DMS 273 (cell line): ENCODE results near the gene SMPD3.

Experiments used
- DNase-seq: peaks from one replicate; lab custom pipeline; 2025; ENCODE audit not compliant: unreplicated experiment; lab: John Stamatoyannopoulos, UW

Gene SMPD3

GRCh38 chr16:68342620-68343019 is 105.7 kb downstream of the SMPD3 start:
- no peak for DNase-seq

GRCh38 chr16:68339214-68339613 is 109.1 kb downstream of the SMPD3 start:
- no peak for DNase-seq

- DNase-seq = no peak
These were observed 109.8 kb downstream of the SMPD3 start for GRCh38 chr16:68338326-68339119.

GRCh38 chr16:68335175-68335574 is 113.1 kb downstream of the SMPD3 start:
- DNase-seq = no peak

GRCh38 chr16:68332411-68333121 is 115.7 kb downstream of the SMPD3 start:
- DNase-seq = no peak

GRCh38 chr16:68331879-68332410 is 116.4 kb downstream of the SMPD3 start:
- DNase-seq = no peak

- DNase-seq = no peak
These were observed 119.4 kb downstream of the SMPD3 start for GRCh38 chr16:68328860-68329390.

GRCh38 chr16:68328151-68328859 is 120.0 kb downstream of the SMPD3 start:
- peak; percentile 93 for DNase-seq

GRCh38 chr16:68324780-68325357 is 123.4 kb downstream of the SMPD3 start:
- DNase-seq = no peak

GRCh38 chr16:68324336-68324735 is 124.0 kb downstream of the SMPD3 start:
- no peak for DNase-seq

GRCh38 chr16:68319185-68319908 is 129.0 kb downstream of the SMPD3 start:
- DNase-seq = no peak

- DNase-seq = no peak
These were observed 135.2 kb downstream of the SMPD3 start for GRCh38 chr16:68313116-68313515.

- peak; percentile 97 for DNase-seq
These were observed 137.4 kb downstream of the SMPD3 start, which contains the start of the genes PRMT7 and SLC7A6OS for GRCh38 chr16:68310774-68311511. TSS of gene PRMT7 (plus strand) at chr16:68311019. CDS start at chr16:68315980, 4,961 bp downstream. TSS of gene SLC7A6OS (minus strand) at chr16:68310946. CDS start at chr16:68310926, 20 bp downstream.

GRCh38 chr16:68310437-68310773 is 137.9 kb downstream of the SMPD3 start:
- no peak for DNase-seq

GRCh38 chr16:68309799-68310198 is 138.5 kb downstream of the SMPD3 start:
- no peak for DNase-seq
